AG10803 (cell line): Measurements from ENCODE around the gene TRPV3.
"Not testable (repeated sequence)": the region's sequence is repeated elsewhere in the genome, so short reads cannot be mapped to it uniquely, and the experiment has no call there.

ENCODE experiments used
- DNase-seq: peaks from one replicate; pipeline ENCODE4 v3.0.0; 2010; ENCODE audit warnings: low read depth
- H3K4me3 ChIP-seq: 2 replicates; pipeline ENCODE4 v1.5.1; 2011; ENCODE audit warnings: mild to moderate bottlenecking, low read length, control low read depth
- TF ChIP-seq, protein P1 (sequence below): conservative IDR thresholded peaks from 2 replicates; pipeline ENCODE4 v1.5.1; 2011; ENCODE audit warnings: mild to moderate bottlenecking, low read length, control low read depth, inconsistent platforms

The TRPV3 gene

DNA sequence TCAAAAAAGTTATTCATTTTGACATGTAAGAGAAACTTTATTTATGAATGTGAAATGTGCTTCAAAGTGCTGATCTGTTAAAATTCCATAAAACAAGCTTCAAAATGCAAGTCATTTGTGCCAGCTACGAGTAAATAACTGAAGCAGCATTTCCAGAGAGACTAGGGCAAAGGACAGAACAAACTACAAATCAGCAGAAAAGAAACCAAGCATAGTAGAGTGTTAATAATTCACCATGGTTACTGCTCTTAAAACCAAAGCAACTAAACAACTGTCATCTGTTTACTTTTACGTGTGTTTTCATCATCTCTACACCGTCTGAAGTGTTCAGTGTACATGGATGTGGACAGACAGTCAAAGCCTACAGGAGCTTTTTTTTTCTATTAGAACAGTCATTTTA is 83.4 kb downstream of the TRPV3 start:
- H3K4me3 ChIP-seq = no peak overlapping the region
- DNase-seq = peak; percentile 21
- TF ChIP-seq, protein P1, sequence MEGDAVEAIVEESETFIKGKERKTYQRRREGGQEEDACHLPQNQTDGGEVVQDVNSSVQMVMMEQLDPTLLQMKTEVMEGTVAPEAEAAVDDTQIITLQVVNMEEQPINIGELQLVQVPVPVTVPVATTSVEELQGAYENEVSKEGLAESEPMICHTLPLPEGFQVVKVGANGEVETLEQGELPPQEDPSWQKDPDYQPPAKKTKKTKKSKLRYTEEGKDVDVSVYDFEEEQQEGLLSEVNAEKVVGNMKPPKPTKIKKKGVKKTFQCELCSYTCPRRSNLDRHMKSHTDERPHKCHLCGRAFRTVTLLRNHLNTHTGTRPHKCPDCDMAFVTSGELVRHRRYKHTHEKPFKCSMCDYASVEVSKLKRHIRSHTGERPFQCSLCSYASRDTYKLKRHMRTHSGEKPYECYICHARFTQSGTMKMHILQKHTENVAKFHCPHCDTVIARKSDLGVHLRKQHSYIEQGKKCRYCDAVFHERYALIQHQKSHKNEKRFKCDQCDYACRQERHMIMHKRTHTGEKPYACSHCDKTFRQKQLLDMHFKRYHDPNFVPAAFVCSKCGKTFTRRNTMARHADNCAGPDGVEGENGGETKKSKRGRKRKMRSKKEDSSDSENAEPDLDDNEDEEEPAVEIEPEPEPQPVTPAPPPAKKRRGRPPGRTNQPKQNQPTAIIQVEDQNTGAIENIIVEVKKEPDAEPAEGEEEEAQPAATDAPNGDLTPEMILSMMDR = no peak

GRCh38 chr17:3472137-3472536 is 85.5 kb downstream of the TRPV3 start:
- no peak for DNase-seq
- TF ChIP-seq, protein P1 = no peak
- H3K4me3 ChIP-seq = no peak overlapping the region

- no peak for DNase-seq
- TF ChIP-seq, protein P1 = no peak
- no peak within 1 kb of the TSS for H3K4me3 ChIP-seq
Observed at GRCh38 chr17:3471599-3471998, 86.0 kb downstream of the TRPV3 start, which contains the start of gene SPATA22. SPATA22 (minus strand) TSS chr17:3471819; CDS start chr17:3469325, 2,494 bp downstream.

GRCh38 chr17:3469529-3469928 is 88.1 kb downstream of the TRPV3 start:
- H3K4me3 ChIP-seq = no peak overlapping the region
- TF ChIP-seq, protein P1 = no peak
- DNase-seq = no peak

GRCh38 chr17:3466355-3466754 is 91.3 kb downstream of the TRPV3 start:
- not testable (repeated sequence) for H3K4me3 ChIP-seq, DNase-seq
